K562 (cell line): ENCODE results near the gene ZSWIM3. TPM values are rescaled to one million over a fixed set of nuclear protein-coding genes. Genes with fewer than 3 reads are reported as not detected.

Source experiments
- CHD2 ChIP-seq: IDR thresholded peaks from 2 replicates; pipeline ENCODE4 v1.6.1; 2011; ENCODE audit warnings: low read depth, low read length
- ESRRA ChIP-seq: fragments of 450-650 bp; IDR thresholded peaks from 2 replicates; pipeline ENCODE4 v1.6.1; 2014; ENCODE audit warnings: low read depth, mild to moderate bottlenecking, moderate library complexity, borderline replicate concordance
- FOXJ2 ChIP-seq: fragments of 200-800 bp; sonication (Bioruptor generic); IDR thresholded peaks from 2 replicates; pipeline ENCODE4 v1.6.1; 2016; ENCODE audit warnings: missing genetic modification characterization, missing compliant biosample characterization
- SNRNP70 ChIP-seq: fragments of 200-400 bp; formaldehyde crosslinking; optimal IDR thresholded peaks from 2 replicates; pipeline ENCODE3; 2017; ENCODE audit warnings: low read depth, low read length
- TOE1 ChIP-seq, 2 experiments: fragments of 450-650 bp in 1 of 2; sonication (generic) in 1 of 2; formaldehyde crosslinking in 1 of 2; IDR thresholded peaks; 2 replicates each; pipeline versions ENCODE4 v1.7.1 to v1.8.0; 2016 to 2022; ENCODE audit warnings: borderline replicate concordance in 2 of 2, mild to moderate bottlenecking in 2 of 2, antibody characterized with exemption in 1 of 2, inconsistent platforms in 1 of 2, low read depth in 1 of 2, missing genetic modification reagents in 1 of 2, moderate library complexity in 1 of 2
- UBTF ChIP-seq, 2 experiments: IDR thresholded peaks; 2 replicates each; pipeline ENCODE4 v1.6.1; 2012; ENCODE audit warnings: improper control_type of control experiment in 2 of 2, low read depth in 2 of 2, low read length in 2 of 2, borderline replicate concordance in 1 of 2
- ZFX ChIP-seq: sonication (generic); formaldehyde crosslinking; IDR thresholded peaks from 2 replicates; pipeline ENCODE4 v1.8.0; 2022; ENCODE audit warnings: mild to moderate bottlenecking, missing genetic modification reagents, moderate library complexity
- ZNF766 ChIP-seq: fragments of 200-800 bp; sonication (Bioruptor generic); conservative IDR thresholded peaks from 2 replicates; pipeline ENCODE4 v1.6.1; 2016; ENCODE audit warnings: missing genetic modification characterization, missing compliant biosample characterization
- polyA plus RNA-seq, 8 experiments: library from polyadenylated mRNA; depleted of rRNA in 4 of 8; stranded (reverse) in 5 of 8; unstranded in 3 of 8; fragments of >200 nt; fragmentation: Nextera tagmentation in 2 of 8; fragmentation: Illumina TruSeq in 1 of 8; extraction: Ambion mirVana in 2 of 8; extraction: Trizol in 1 of 8; gene quantifications; 2 replicates each; pipeline versions ENCODE4 v1.2.1 to v1.2.3, GENCODE V29; 2011 to 2014; ENCODE audit warnings: inconsistent platforms in 1 of 8, missing spikeins in 1 of 8
- total RNA-seq, 7 experiments: library from RNA; depleted of rRNA in 6 of 7; stranded (reverse); fragments of >200 nt in 6 of 7; fragmentation: Illumina TruSeq in 2 of 7; extraction: Trizol in 2 of 7; gene quantifications; 2 replicates each; pipeline versions ENCODE4 v1.2.1 to v1.2.3, GENCODE V29; 2011 to 2021; ENCODE audit warnings: low replicate concordance in 1 of 7

The ZSWIM3 gene
- total and polyA plus RNA-seq, 9 of the 15 experiments (the other 6 are each of a cell fraction or from before 2014, with no cell fraction given) = 1.7 to 4.3 (median 2.9) TPM

GRCh38 chr20:45919542-45920399, 62.4 kb downstream of the ZSWIM3 start (continued):
- no peak for TF ChIP-seq SNRNP70
- no peak for TF ChIP-seq UBTF (IDR thresholded peaks at IDR 0.05; ENCODE audit: borderline replicate concordance in 1 of 2, low read depth in 2 of 2, low read length in 2 of 2)
- no peak for TF ChIP-seq ZFX
- no peak for TF ChIP-seq TOE1 (IDR thresholded peaks at IDR 0.05; ENCODE audit: borderline replicate concordance)
- no peak for TF ChIP-seq TOE1 (CRISPR knock-in tag; IDR thresholded peaks at IDR 0.05; ENCODE audit: borderline replicate concordance, low read depth)
- TF ChIP-seq FOXJ2 (tag) = 0 out of 2 replicates have a peak, but pooled peaks have one; percentile 48
- TF ChIP-seq ESRRA = no peak
- TF ChIP-seq CHD2 = no peak
- TF ChIP-seq ZNF766 (CRISPR knock-in tag) = no peak
